Nucleus accumbens (tissue), 56 donors: ENCODE results near the gene PPP1R3E.

Experiments
- DNase-seq, 56 donors: peaks; one replicate each; lab custom pipeline; 2025; lab: John Stamatoyannopoulos, UW

PPP1R3E gene

DNA sequence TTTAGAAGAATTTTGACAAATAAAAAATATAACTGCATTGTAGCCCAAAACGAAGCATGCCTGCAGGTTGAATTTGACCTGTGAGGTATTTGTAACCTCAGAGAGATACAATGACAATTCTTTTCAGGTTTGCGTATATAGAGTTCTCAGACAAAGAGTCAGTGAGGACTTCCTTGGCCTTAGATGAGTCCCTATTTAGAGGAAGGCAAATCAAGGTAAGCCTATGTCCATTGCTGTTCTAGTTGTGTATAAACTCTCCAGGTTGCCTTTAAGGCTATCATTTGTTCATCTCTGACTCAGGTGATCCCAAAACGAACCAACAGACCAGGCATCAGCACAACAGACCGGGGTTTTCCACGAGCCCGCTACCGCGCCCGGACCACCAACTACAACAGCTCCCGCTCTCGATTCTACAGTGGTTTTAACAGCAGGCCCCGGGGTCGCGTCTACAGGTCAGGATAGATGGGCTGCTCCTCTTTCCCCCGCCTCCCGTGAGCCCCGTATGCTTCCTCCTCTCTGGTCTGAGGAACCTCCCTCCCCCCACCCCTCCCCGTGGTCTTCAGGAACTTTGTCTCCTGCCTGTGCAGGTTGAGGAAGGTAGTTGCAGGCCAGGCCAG is 21.3 kb upstream of the PPP1R3E start:
- no peak for DNase-seq

- DNase-seq = no peak
Measured at GRCh38 chr14:23322568-23323517, 20.2 kb upstream of the PPP1R3E start.

DNA sequence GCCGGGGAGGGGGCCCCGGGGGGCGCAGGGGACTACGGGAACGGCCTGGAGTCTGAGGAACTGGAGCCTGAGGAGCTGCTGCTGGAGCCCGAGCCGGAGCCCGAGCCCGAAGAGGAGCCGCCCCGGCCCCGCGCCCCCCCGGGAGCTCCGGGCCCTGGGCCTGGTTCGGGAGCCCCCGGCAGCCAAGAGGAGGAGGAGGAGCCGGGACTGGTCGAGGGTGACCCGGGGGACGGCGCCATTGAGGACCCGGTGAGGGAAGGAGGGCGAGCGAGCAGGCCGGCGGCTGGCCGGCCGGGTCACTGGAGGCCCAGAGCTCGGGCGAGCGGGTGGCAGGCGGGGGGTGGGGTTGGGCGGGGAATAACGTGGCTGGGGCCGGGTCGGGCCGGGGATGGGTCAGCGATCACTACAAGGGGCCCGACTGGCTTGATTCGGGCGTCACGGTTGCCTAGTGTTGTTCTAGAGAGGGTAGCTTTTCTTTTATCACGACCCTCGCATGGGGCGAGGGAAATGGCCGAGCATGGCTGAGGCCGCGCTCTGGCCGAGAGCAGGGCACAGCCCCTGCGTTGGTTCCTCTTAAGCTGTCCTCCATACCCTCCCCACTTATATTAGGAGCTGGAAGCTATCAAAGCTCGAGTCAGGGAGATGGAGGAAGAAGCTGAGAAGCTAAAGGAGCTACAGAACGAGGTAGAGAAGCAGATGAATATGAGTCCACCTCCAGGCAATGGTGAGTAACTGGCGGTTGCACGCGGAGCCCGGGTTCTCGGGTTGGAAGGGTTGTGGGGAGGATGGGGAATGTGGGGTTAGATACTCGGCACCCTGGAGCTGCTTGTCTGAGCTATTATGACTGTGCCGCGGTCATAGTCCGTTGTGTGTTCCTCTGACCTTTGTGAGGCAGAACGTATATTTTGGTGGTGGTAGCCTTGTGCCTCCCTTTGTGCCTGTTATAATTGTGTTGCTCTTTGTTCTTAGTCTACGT is 19.2 kb upstream of the PPP1R3E start:
- peak in 27 of 56 donors; percentile 12 to 74 (median 66) for DNase-seq

- peak; percentile 87 to 100 (median 99) for DNase-seq
Measured at GRCh38 chr14:23320584-23321571, 18.2 kb upstream of the PPP1R3E start, which contains the start of gene PABPN1. Gene PABPN1, plus strand, starts transcription at chr14:23321457. Its CDS starts 13 bp downstream, at chr14:23321470.

DNA sequence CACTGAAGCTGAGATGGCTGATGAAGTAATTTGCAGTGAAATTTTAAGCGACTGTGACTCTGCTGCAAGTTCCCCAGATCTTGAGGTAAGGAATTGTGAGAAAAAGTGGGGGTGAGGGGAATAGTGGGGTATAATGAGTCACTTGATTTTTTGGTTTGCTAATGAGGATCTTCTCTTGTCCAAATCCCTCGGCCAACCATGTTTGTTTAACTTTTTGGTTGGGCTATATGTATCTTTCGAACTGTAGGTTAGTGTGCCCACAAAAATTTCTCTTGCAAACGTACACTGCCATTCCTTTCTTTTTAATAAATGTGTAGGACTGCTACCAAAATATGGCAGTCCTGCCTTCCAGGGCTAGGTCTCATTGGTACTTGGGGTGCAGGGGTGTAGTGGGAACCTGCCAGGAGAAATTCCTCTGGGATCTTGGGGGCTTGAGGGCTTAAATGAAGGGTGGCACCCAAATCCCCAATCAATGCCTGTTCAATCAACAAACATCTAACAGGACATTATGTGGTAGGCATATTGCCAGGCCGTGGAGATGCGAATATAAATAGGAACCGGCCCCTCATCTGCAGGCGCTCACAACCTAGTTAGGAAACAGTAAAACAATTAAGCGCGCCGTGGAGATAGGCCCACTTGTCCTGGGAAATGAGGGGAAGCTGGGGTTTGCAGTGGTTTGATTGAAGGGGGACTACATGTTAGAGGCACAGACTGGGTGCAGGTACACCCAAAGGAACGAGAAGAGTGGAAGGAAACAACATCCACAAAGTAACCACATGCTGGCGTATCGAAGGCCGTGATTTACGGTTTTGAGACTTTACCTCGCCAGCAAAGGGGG is 17.3 kb upstream of the PPP1R3E start:
- DNase-seq = no peak

DNA sequence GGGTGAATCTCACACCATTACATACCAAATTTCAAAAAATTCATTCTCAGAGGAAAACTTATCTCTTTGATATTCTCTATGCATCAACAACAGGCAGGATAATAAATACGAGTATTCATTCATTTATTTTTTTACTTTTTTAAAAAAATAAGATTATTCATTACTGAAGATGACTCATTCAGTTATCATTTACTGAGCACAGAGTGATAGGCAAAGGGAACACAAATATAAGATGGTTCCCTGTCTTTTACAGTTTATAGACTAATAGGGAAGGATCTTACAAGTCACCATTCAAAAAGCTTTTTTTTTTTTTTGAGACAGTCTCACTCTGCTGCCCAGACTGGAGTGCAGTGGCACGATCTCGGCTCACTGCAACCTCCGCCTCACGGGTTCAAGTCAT is 13.6 kb upstream of the PPP1R3E start:
- DNase-seq = no peak

- DNase-seq = no peak
Measured at GRCh38 chr14:23310546-23310945, 7.9 kb upstream of the PPP1R3E start.

DNA sequence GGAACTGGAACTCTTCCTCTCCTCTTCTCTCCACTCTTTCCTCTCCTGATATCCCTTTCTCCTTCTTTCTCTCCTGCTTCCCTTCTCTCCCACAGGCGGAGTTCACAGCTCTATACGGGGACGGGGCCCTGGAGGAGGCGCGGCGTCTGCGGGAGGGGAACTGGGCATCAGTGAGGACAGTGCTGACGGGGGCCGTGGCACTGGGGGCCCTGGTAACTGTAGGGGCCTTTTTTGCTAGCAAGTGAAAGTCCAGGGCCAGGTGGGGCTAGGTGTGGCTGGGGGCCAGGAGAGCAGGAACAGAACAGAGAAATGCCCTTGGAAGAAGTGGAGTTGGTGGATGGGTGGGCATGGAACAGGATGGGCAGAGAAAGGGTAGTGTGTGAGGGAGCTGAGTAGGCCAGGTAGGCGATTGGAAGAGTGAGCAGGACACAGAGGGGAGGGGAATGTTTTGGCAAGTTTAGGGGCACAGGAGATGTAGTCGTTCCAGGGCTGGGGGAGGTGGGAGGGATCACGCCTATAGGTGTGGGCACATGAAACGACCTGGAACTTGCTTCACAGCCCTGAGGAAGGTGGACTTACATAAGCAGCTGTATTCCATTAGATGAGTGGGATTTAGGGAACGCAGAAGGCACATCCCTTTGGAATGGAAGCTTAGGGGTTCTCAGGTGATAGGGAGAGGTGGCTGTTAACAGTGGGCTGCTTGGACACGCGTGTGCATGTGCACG is 6.2 kb upstream of the PPP1R3E start:
- DNase-seq = no peak

GRCh38 chr14:23307687-23308644 is 5.3 kb upstream of the PPP1R3E start:
- DNase-seq = no peak

DNA sequence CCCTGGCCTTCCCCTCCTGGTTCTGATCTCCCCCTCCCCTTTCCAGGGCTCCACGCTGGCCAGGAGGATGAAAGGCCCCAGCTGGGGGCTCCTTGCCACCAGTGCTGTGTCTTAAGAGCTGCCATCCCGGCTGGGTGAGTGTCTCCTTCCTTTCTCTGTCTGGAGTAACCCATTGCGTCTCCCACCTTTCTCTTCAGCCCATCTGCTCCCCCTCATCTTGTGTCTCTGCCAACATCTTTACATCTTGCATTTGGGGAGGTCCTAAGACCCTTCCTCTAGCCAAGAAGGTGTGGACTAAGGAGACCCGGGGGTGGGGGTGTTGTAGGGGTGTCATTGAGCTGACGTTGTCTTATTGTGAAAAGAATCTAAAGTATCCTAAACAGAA is 4.5 kb upstream of the PPP1R3E start:
- DNase-seq = no peak

- peak in 55 of 56 donors; percentile 53 to 93 (median 87) for DNase-seq
Measured at GRCh38 chr14:23306412-23307145, 3.9 kb upstream of the PPP1R3E start, which contains the start of gene BCL2L2. Gene BCL2L2, plus strand, starts transcription at chr14:23306833. Its CDS starts 935 bp downstream, at chr14:23307768.

GRCh38 chr14:23301969-23302289 is 730 bp downstream of the PPP1R3E start:
- DNase-seq = no peak

- DNase-seq = peak; percentile 78 to 100 (median 98)
Measured at GRCh38 chr14:23301288-23301968, 1.2 kb downstream of the PPP1R3E start.

- peak in 19 of 56 donors; percentile 17 to 68 (median 48) for DNase-seq
Measured at GRCh38 chr14:23300687-23301223, 1.9 kb downstream of the PPP1R3E start.
